GM20000 (cell line): ENCODE results near the gene PRSS1.

Experiments
- DNase-seq: peaks from one replicate; pipeline ENCODE4 v3.0.0; 2012; ENCODE audit warnings: low spot score
- TF ChIP-seq, protein P1 (sequence below): IDR thresholded peaks from 2 replicates; pipeline ENCODE4 v1.5.1; 2012; ENCODE audit warnings: mild to moderate bottlenecking, control low read depth; ENCODE audit errors: extremely low read depth, missing control alignments

PRSS1 gene

DNA sequence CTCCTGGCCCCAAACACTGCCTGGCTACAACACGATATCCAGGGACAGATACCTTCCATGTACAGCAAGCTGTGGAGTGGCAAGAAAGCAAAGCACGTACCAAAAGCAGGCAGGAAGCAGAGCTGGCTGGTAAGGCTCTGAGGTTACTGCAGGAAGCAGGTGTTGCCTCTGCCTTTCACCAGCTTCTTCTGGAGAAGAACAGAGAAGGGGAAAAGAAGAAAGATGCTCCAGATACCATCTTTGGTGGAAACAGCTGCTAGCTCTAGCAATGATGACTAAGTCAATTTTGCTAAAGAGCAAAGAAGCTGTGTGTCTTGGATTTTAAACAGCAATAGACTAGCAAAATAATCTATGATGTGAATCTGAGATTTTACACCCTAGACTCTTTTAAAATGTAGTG is 34.9 kb upstream of the PRSS1 start:
- TF ChIP-seq, protein P1, sequence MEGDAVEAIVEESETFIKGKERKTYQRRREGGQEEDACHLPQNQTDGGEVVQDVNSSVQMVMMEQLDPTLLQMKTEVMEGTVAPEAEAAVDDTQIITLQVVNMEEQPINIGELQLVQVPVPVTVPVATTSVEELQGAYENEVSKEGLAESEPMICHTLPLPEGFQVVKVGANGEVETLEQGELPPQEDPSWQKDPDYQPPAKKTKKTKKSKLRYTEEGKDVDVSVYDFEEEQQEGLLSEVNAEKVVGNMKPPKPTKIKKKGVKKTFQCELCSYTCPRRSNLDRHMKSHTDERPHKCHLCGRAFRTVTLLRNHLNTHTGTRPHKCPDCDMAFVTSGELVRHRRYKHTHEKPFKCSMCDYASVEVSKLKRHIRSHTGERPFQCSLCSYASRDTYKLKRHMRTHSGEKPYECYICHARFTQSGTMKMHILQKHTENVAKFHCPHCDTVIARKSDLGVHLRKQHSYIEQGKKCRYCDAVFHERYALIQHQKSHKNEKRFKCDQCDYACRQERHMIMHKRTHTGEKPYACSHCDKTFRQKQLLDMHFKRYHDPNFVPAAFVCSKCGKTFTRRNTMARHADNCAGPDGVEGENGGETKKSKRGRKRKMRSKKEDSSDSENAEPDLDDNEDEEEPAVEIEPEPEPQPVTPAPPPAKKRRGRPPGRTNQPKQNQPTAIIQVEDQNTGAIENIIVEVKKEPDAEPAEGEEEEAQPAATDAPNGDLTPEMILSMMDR: no peak
- DNase-seq: no peak

DNA sequence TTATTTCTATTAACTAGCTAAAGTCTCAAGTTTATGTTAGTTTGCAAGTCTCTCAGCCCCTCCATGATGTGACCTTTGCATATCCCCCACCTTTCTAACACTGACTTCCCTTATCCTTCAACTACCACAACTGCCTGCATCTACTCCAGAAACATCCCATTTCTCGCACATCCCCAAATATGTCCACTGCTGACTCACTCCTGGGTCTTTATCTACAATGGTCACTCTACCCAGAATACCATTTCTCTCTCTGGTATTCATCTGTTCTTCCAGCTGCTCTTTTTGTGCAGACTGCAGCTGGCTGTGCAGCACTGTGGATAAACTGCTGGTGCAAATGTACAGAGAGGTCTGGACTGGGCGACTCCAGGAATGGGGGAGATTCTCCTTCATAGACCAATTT is 32.7 kb upstream of the PRSS1 start:
- TF ChIP-seq, protein P1: no peak
- DNase-seq: no peak

DNA sequence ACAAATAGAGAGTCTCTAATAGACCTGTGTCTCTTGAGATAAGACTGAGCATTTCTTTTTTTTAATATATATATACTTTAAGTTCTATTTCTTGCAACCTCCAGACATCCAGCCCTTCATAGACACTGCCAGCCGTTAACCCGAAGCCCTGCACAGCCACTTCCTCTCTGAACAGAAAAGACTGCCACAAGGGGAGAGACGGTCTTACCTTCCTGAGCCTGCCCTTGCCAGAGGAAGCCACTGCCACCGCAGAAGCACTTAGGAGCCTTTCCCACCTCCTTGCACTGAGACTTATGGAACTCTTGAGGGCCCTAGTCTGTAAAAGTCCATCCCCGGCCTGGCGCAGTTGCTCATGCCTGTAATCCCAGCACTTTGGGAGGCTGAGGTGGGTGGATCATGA is 31.8 kb upstream of the PRSS1 start:
- TF ChIP-seq, protein P1: no peak
- no peak for DNase-seq

GRCh38 chr7:142718313-142718712 is 31.0 kb upstream of the PRSS1 start:
- DNase-seq: no peak

GRCh38 chr7:142720172-142720773 is 29.0 kb upstream of the PRSS1 start:
- DNase-seq: no peak
- TF ChIP-seq, protein P1: no peak

More at GRCh38 chr7:142718313-142718712, 31.0 kb upstream of the PRSS1 start:
- TF ChIP-seq, protein P1: no peak

DNA sequence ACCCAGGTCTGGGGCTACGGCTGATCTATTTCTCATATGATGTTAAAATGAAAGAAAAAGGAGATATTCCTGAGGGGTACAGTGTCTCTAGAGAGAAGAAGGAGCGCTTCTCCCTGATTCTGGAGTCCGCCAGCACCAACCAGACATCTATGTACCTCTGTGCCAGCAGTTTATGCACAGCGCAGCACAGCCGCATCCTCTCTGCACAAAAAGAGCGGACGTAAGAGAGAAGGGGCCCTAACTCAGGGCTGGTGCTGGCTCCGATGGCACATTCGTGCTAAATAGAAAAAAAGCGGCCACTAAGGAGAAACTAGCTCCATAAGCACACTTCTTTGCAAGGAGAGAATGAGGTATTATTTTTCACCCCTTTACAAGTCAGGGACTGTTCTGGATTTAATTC is 28.3 kb upstream of the PRSS1 start:
- DNase-seq: no peak
- TF ChIP-seq, protein P1: no peak

GRCh38 chr7:142722248-142722794 is 27.0 kb upstream of the PRSS1 start:
- no peak for DNase-seq
- TF ChIP-seq, protein P1: no peak
